Mammary microvascular endothelial cell (primary cell): ENCODE results near the gene NOPCHAP1. TPM values are rescaled to one million over a fixed set of nuclear protein-coding genes. Genes with fewer than 3 reads are reported as not detected.

Source experiments
- total RNA-seq: library from RNA; depleted of rRNA; stranded (reverse); fragments of >200 nt; gene quantifications from 2 replicates; pipeline ENCODE4 v1.2.3, GENCODE V29; 2015

Gene NOPCHAP1
- total RNA-seq = 7.7 and 12.3 TPM in 2 replicates

GRCh38 chr12:104986022-104986941, at the start of gene NOPCHAP1:
Gene NOPCHAP1, plus strand, starts transcription at chr12:104986316. Its CDS starts 37 bp downstream, at chr12:104986353.

GRCh38 chr12:104958001-104958804, 27.9 kb upstream of the NOPCHAP1 start, which contains the start of gene SLC41A2:
Gene SLC41A2, minus strand, starts transcription at chr12:104958290. Its CDS starts 29,763 bp downstream, at chr12:104928527.

Other genes with a start within 250 kb of the NOPCHAP1 start
- gene SLC41A2, start 28.0 kb upstream of the NOPCHAP1 start, total RNA-seq = 16.6 and 26.1 TPM in 2 replicates
- 3.7 and 9.3 TPM in 2 replicates for gene ALDH1L2, start 98.1 kb downstream of the NOPCHAP1 start, total RNA-seq
- gene WASHC4, start 121.4 kb downstream of the NOPCHAP1 start, total RNA-seq = 66.8 and 71.3 TPM in 2 replicates
- gene APPL2, start 249.9 kb downstream of the NOPCHAP1 start, total RNA-seq = 15.8 and 19.4 TPM in 2 replicates